DND-41 (cell line): ENCODE results near the gene C17orf50.

Source experiments
- ATAC-seq: fragments of 200-7000 bp; cut with Tn5 transposase; 3 replicates; pipeline ENCODE4 v1.9.1; 2021; ENCODE audit warnings: low read depth; ENCODE audit not compliant: insufficient read depth
- DNase-seq: peaks from one replicate; pipeline ENCODE4 v3.0.0-alpha.2; 2020
- H2AFZ ChIP-seq: 2 replicates; pipeline ENCODE4 v1.6.0; 2012; ENCODE audit warnings: low read depth, low read length
- H3K27ac ChIP-seq: 2 replicates; pipeline ENCODE4 v1.5.1; 2012; ENCODE audit warnings: low read length, inconsistent platforms
- H3K27me3 ChIP-seq: fragments of 200-600 bp; sonication (generic); 2 replicates; pipeline ENCODE4 v1.6.0; 2012; ENCODE audit warnings: low read length, mild to moderate bottlenecking, inconsistent platforms; ENCODE audit not compliant: insufficient read depth, poor library complexity
- H3K36me3 ChIP-seq: 2 replicates; pipeline ENCODE4 v1.5.1; 2012; ENCODE audit warnings: low read length, inconsistent platforms; ENCODE audit not compliant: insufficient read depth
- H3K4me1 ChIP-seq: 2 replicates; pipeline ENCODE4 v1.5.1; 2012; ENCODE audit warnings: mild to moderate bottlenecking, low read length; ENCODE audit not compliant: insufficient read depth
- H3K4me2 ChIP-seq: 2 replicates; pipeline ENCODE4 v1.6.0; 2012; ENCODE audit warnings: mild to moderate bottlenecking, moderate library complexity, low read length, inconsistent platforms; ENCODE audit not compliant: insufficient read depth
- H3K4me3 ChIP-seq, 2 experiments: fragments of 200-600 bp in 1 of 2; shearing (Covaris generic) in 1 of 2; 2 replicates each; pipeline ENCODE4 v1.5.1; 2012 to 2016; ENCODE audit warnings: inconsistent platforms in 2 of 2, low read length in 2 of 2, mild to moderate bottlenecking in 2 of 2, low read depth in 1 of 2, moderate library complexity in 1 of 2
- H3K79me2 ChIP-seq: 2 replicates; pipeline ENCODE4 v1.6.0; 2012; ENCODE audit warnings: low read length, inconsistent platforms; ENCODE audit not compliant: insufficient read depth
- H3K9ac ChIP-seq: 2 replicates; pipeline ENCODE4 v1.6.0; 2012; ENCODE audit warnings: low read depth, mild to moderate bottlenecking, inconsistent platforms, low read length, moderate library complexity
- H3K9me3 ChIP-seq: 2 replicates; pipeline ENCODE4 v1.5.1; 2012; ENCODE audit warnings: low read length, moderate library complexity, mild to moderate bottlenecking, inconsistent platforms; ENCODE audit not compliant: insufficient read depth, severe bottlenecking
- H4K20me1 ChIP-seq: 2 replicates; pipeline ENCODE4 v1.6.0; 2012; ENCODE audit warnings: low read length; ENCODE audit not compliant: insufficient read depth
- EZH2 ChIP-seq: IDR thresholded peaks from 3 replicates; pipeline ENCODE4 v1.6.1; 2012; ENCODE audit warnings: borderline replicate concordance, low read depth, mild to moderate bottlenecking, moderate library complexity, low read length, inconsistent platforms; ENCODE audit not compliant: severe bottlenecking
- TF ChIP-seq, protein P1 (sequence below): IDR thresholded peaks from 2 replicates; pipeline ENCODE4 v1.5.1; 2012; ENCODE audit warnings: borderline replicate concordance, low read length, moderate library complexity, mild to moderate bottlenecking; ENCODE audit not compliant: poor library complexity, severe bottlenecking; ENCODE audit errors: extremely low read depth

Gene C17orf50

DNA sequence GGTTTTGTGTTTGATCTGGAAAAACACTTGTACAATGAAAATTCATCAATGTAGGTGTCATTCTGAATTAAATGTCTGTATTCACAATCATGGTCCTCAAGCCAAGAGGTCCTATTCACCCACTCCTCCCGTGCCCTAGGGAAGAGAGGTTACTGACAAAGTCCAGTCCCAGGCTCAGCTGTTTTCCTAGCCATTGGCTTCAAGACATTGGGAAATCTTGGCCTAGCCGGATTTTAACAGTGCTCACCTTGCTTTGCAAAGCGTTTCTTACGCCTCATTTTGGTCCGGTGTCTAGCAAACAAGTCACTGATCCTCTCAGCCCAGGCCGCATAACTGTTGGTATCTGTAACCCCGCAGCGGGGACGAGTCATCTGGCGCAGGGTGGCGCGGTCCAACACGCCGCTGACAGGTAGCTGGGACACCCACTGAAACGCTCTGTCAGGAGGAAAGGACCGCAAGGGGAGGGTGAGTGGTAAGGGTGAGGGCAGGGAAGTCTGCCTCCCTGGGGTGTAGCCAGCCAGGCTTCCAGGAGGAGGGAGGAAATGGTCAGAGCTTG lies 18.0 kb downstream of the C17orf50 start:
- TF ChIP-seq EZH2: no peak
- TF ChIP-seq, protein P1, sequence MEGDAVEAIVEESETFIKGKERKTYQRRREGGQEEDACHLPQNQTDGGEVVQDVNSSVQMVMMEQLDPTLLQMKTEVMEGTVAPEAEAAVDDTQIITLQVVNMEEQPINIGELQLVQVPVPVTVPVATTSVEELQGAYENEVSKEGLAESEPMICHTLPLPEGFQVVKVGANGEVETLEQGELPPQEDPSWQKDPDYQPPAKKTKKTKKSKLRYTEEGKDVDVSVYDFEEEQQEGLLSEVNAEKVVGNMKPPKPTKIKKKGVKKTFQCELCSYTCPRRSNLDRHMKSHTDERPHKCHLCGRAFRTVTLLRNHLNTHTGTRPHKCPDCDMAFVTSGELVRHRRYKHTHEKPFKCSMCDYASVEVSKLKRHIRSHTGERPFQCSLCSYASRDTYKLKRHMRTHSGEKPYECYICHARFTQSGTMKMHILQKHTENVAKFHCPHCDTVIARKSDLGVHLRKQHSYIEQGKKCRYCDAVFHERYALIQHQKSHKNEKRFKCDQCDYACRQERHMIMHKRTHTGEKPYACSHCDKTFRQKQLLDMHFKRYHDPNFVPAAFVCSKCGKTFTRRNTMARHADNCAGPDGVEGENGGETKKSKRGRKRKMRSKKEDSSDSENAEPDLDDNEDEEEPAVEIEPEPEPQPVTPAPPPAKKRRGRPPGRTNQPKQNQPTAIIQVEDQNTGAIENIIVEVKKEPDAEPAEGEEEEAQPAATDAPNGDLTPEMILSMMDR: no peak
- Histone ChIP-seq H2AFZ (no peak overlapping the region), H3K9me3 (no peaks in the 10 kb centered on the region), H3K79me2 (no peaks in the 10 kb centered on the region), H4K20me1 (0 out of 2 replicates have a peak, but pooled peaks cover 7% of the 10 kb centered on the region), H3K36me3 (no peaks in the 10 kb centered on the region), H3K4me1 (no peaks in the 10 kb centered on the region), H3K9ac (no peak overlapping the region), H3K4me2 (no peak overlapping the region), H3K27ac (no peak overlapping the region), H3K4me3 (no peak overlapping the region), H3K27me3 (peaks cover 23% of the 10 kb centered on the region)
- DNase-seq (no peak), ATAC-seq (no peak)

DNA sequence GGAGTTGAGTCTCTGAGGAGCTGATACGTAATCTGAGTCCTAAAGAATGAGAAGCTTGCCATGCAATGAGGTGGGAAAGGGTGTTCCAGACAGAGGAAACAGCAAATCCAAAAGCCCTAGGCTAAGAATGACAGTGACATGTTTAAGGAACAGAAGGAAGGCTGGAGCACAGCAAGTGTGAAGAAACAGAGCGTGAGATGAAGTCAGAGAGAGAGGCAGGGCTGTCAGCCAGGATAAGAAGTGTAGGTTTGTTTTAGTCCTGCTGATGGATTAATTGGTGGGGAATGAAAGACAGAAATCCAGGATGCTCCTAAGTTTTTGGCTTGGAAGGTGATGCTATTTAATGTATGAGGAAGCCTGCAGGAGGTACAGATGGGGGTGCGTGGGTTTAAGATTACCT lies 20.3 kb downstream of the C17orf50 start:
- no peaks in the 10 kb centered on the region for H3K4me1 ChIP-seq
- no peaks in the 10 kb centered on the region for H3K79me2 ChIP-seq
- H3K27me3 ChIP-seq: peaks cover 26% of the 10 kb centered on the region
- 0 out of 2 replicates have a peak, but pooled peaks cover 7% of the 10 kb centered on the region for H4K20me1 ChIP-seq
- no peak overlapping the region for H3K27ac ChIP-seq
- DNase-seq (no peak), ATAC-seq (no peak)
- TF ChIP-seq EZH2: no peak
- TF ChIP-seq, protein P1: no peak
- H3K4me2 ChIP-seq: no peak overlapping the region
- H3K4me3 ChIP-seq: no peak overlapping the region
- no peaks in the 10 kb centered on the region for H3K9me3 ChIP-seq
- H3K9ac ChIP-seq: no peak overlapping the region
- no peaks in the 10 kb centered on the region for H3K36me3 ChIP-seq
- no peak overlapping the region for H2AFZ ChIP-seq

- ATAC-seq (no peak), DNase-seq (no peak)
- Histone ChIP-seq H3K9ac (no peak overlapping the region), H3K4me2 (no peak overlapping the region), H2AFZ (no peak overlapping the region), H3K27ac (no peak overlapping the region), H3K4me1 (no peaks in the 10 kb centered on the region), H3K36me3 (no peaks in the 10 kb centered on the region), H3K9me3 (no peaks in the 10 kb centered on the region), H3K79me2 (no peaks in the 10 kb centered on the region), H4K20me1 (no peaks in the 10 kb centered on the region), H3K4me3 (no peak overlapping the region), H3K27me3 (peaks cover 27% of the 10 kb centered on the region)
- no peak for TF ChIP-seq EZH2
- TF ChIP-seq, protein P1: no peak
These were observed 24.2 kb downstream of the C17orf50 start for GRCh38 chr17:35784895-35785294.
